Ascending aorta (tissue), 2 donors: ENCODE results near the gene FAM118A. TPM values are rescaled to one million over a fixed set of nuclear protein-coding genes. Genes with fewer than 3 reads are reported as not detected.

Experiments used
- DNase-seq, 2 donors: peaks; one replicate each; pipeline ENCODE4 v3.0.0-alpha.2; 2019; ENCODE audit warnings: low spot score in 2 of 2
- H3K27ac ChIP-seq, 2 donors: fragments of 200-600 bp; sonication (generic); one replicate each; pipeline ENCODE4 v1.5.1; 2016 to 2017; ENCODE audit warnings: mild to moderate bottlenecking in 1 of 2
- H3K27me3 ChIP-seq: fragments of 200-600 bp; sonication (generic); one replicate; pipeline ENCODE4 v1.5.1; 2017
- H3K36me3 ChIP-seq, 2 donors: fragments of 200-600 bp; sonication (generic); one replicate each; pipeline ENCODE4 v1.5.1; 2016
- H3K4me1 ChIP-seq, 2 donors: fragments of 200-600 bp; sonication (generic); one replicate each; pipeline ENCODE4 v1.5.1; 2016 to 2017; ENCODE audit warnings: mild to moderate bottlenecking in 1 of 2
- H3K4me3 ChIP-seq, 2 donors: fragments of 200-600 bp; sonication (generic); one replicate each; pipeline ENCODE4 v1.5.1; 2016 to 2017; ENCODE audit warnings: mild to moderate bottlenecking in 1 of 2
- H3K9me3 ChIP-seq, 2 donors: fragments of 200-600 bp; sonication (generic); one replicate each; pipeline ENCODE4 v1.5.1; 2016
- intact Hi-C: fragments of 100-400 bp; cut with DNase I; formaldehyde crosslinking; loops from one replicate; pipeline ENCODE4 v1.15.1; 2023
- total RNA-seq: library from RNA; depleted of rRNA; stranded (reverse); fragments of >200 nt; gene quantifications from one replicate; pipeline ENCODE4 v1.1.0, GENCODE V29; 2016
- TF ChIP-seq, protein P1 (sequence below), 3 experiments: fragments of 200-600 bp in 2 of 3; fragments of 450-650 bp in 1 of 3; sonication (generic) in 2 of 3; IDR thresholded peaks; one replicate each; pipeline ENCODE4 v1.5.1; 2016 to 2019; ENCODE audit warnings: antibody characterized with exemption in 3 of 3, mild to moderate bottlenecking in 1 of 3, moderate library complexity in 1 of 3

FAM118A gene
- total RNA-seq, 1 donor from 2014 or later, result 23.5 TPM

DNA sequence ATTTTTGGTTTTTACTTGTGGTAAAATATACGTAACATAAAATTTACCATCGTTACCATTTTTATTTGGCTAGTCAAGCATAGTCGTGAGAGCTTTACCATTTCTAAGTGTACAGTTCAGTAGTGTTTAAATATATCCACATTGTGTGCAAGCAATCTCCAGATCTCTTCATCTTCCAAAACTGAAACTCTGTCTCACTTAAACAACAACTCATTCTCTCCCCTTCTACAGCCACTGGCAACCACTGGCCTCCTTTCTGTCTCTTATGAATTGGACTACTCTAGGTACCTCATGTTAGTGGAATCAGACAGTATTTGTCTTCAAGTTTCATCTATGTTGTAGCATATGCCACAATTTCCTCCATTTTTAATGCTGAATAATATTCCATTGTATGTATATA is 66.3 kb downstream of the FAM118A start:
- no peaks in the 10 kb centered on the region for H3K9me3 ChIP-seq
- TF ChIP-seq, protein P1, sequence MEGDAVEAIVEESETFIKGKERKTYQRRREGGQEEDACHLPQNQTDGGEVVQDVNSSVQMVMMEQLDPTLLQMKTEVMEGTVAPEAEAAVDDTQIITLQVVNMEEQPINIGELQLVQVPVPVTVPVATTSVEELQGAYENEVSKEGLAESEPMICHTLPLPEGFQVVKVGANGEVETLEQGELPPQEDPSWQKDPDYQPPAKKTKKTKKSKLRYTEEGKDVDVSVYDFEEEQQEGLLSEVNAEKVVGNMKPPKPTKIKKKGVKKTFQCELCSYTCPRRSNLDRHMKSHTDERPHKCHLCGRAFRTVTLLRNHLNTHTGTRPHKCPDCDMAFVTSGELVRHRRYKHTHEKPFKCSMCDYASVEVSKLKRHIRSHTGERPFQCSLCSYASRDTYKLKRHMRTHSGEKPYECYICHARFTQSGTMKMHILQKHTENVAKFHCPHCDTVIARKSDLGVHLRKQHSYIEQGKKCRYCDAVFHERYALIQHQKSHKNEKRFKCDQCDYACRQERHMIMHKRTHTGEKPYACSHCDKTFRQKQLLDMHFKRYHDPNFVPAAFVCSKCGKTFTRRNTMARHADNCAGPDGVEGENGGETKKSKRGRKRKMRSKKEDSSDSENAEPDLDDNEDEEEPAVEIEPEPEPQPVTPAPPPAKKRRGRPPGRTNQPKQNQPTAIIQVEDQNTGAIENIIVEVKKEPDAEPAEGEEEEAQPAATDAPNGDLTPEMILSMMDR (IDR thresholded peaks at IDR 0.05), result no peak
- no peaks in the 10 kb centered on the region for H3K4me1 ChIP-seq
- intact Hi-C loops, result no loop called here
- H3K36me3 ChIP-seq, result no peaks in the 10 kb centered on the region
- H3K4me3 ChIP-seq, result no peak overlapping the region
- H3K27me3 ChIP-seq, result no peaks in the 10 kb centered on the region
- H3K27ac ChIP-seq, result no peak overlapping the region
- no peak for DNase-seq

DNA sequence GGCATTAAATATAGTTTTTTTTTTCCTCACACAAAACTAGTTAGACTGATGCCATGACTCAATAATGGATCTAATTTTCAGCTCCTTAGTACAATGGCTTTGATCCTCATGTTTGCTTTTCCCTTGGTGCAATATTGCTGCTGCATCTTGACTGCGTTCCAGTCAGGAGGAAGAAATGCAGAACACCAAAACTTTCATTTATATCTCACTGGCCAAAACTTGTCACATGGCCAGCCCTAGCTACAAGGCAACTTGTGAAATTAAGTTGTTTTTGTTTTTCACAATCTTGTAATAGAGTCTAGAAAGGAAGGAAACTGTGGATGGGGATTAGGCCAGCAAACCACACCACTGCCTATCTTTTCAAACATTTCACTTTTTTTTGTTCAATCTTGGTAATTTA is 67.0 kb downstream of the FAM118A start:
- Histone ChIP-seq H3K27me3 (no peaks in the 10 kb centered on the region), H3K4me1 (no peaks in the 10 kb centered on the region), H3K36me3 (no peaks in the 10 kb centered on the region), H3K4me3 (no peak overlapping the region), H3K9me3 (no peaks in the 10 kb centered on the region), H3K27ac (no peak overlapping the region)
- intact Hi-C loops, result no loop called here
- DNase-seq, result no peak
- TF ChIP-seq, protein P1 (IDR thresholded peaks at IDR 0.05), result no peak

DNA sequence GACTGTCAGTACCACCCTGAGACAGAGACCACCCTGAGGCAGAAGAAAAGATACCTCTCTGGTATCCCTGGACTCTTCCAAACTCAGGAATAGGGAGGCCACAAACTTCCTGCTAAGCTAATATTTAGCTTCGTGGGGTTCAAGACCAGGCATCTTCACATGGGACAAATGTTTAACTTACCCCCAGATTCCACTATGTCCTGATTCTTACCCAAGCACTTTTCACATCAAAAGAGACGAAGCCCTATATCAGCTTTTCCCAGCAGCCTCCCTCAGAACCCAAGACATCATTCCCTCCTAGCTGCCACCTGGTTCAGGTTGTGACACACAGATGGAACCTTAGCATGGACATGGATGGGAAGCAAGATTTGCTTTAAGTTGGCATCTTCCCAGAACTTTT is 71.6 kb downstream of the FAM118A start:
- no peaks in the 10 kb centered on the region for H3K4me1 ChIP-seq
- no peak overlapping the region for H3K4me3 ChIP-seq
- DNase-seq, result no peak
- intact Hi-C loops, result no loop called here
- no peak overlapping the region for H3K27ac ChIP-seq
- H3K27me3 ChIP-seq, result no peaks in the 10 kb centered on the region
- TF ChIP-seq, protein P1 (IDR thresholded peaks at IDR 0.05), result no peak
- no peaks in the 10 kb centered on the region for H3K9me3 ChIP-seq
- H3K36me3 ChIP-seq, result no peaks in the 10 kb centered on the region

DNA sequence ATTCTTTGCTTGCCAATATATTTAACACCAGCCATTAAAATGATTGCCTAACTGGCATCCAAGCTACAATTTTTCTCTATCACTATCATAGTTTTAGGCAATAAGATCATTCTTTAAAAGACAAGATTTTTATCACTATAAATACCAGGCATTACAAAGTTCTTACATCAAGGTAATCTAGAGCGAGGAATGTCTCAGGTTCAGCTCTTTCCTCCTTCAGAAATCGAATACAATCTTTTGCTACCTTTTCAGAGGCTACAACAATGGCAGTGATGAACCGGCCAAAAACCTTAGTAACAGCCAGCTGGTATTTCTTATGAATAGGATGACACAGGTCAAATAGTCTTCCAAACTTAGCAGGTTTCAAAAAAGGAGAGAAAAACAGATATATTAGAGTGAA is 79.8 kb downstream of the FAM118A start:
- no peak for DNase-seq
- Histone ChIP-seq H3K27me3 (no peaks in the 10 kb centered on the region), H3K27ac (no peak overlapping the region), H3K4me1 (no peaks in the 10 kb centered on the region), H3K4me3 (no peak overlapping the region), H3K9me3 (no peaks in the 10 kb centered on the region), H3K36me3 (no peaks in the 10 kb centered on the region)
- TF ChIP-seq, protein P1 (IDR thresholded peaks at IDR 0.05), result no peak
- intact Hi-C loops, result no loop called here

Other genes starting within 250 kb of the FAM118A start
- gene NUP50, start 146.0 kb upstream of the FAM118A start, total RNA-seq, result 75.8 TPM
- 60.0 TPM for gene KIAA0930, start 69.0 kb upstream of the FAM118A start, total RNA-seq
- gene UPK3A, start 25.0 kb upstream of the FAM118A start, total RNA-seq, result not detected
- not detected for gene SMC1B, start 103.7 kb downstream of the FAM118A start, total RNA-seq
- not detected for gene RIBC2, start 103.8 kb downstream of the FAM118A start, total RNA-seq
- 580 TPM for gene FBLN1, start 192.9 kb downstream of the FAM118A start, total RNA-seq